Hematopoietic multipotent progenitor cell (in vitro differentiated cells): ENCODE measurements around the gene SPRR2D. TPM values are rescaled to one million over a fixed set of nuclear protein-coding genes. Genes with fewer than 3 reads are reported as not detected.
"Not testable (repeated sequence)": the region's sequence is repeated elsewhere in the genome, so short reads cannot be mapped to it uniquely, and the experiment has no call there.

Experiments
- DNase-seq, 3 donors: peaks; one replicate each; pipeline ENCODE4 v3.0.0-alpha.2; 2011 to 2015; ENCODE audit warnings: low read depth in 2 of 3, low spot score in 2 of 3
- total RNA-seq: library from RNA; depleted of rRNA; stranded (reverse); fragments of >200 nt; gene quantifications from one replicate; pipeline ENCODE4 v1.2.3, GENCODE V29; 2012

Gene SPRR2D
- not detected for total RNA-seq

GRCh38 chr1:153040950-153041631 is at the start of gene SPRR2D:
SPRR2D (minus strand) TSS chr1:153041120; CDS start chr1:153040346, 774 bp downstream.
- DNase-seq = no peak

GRCh38 chr1:153087652-153088051 is 46.7 kb upstream of the SPRR2D start:
- no peak for DNase-seq

- no peak for DNase-seq
These were observed 40.8 kb upstream of the SPRR2D start for GRCh38 chr1:153081736-153082135.

GRCh38 chr1:153072806-153073726 is 32.1 kb upstream of the SPRR2D start:
- no peak for DNase-seq

- no peak for DNase-seq
These were observed 30.6 kb upstream of the SPRR2D start, which contains the start of gene SPRR2B for GRCh38 chr1:153071511-153071910. SPRR2B (minus strand) TSS chr1:153071611; CDS start chr1:153070839, 772 bp downstream.

GRCh38 chr1:153070243-153070642 is 29.3 kb upstream of the SPRR2D start:
- DNase-seq = no peak

- peak in 2 of 3 donors; percentile 31 to 53 for DNase-seq
These were observed 18.2 kb upstream of the SPRR2D start for GRCh38 chr1:153058826-153059784.

- no peak for DNase-seq
These were observed 17.2 kb upstream of the SPRR2D start for GRCh38 chr1:153058154-153058553.

- DNase-seq = no peak
These were observed 16.5 kb upstream of the SPRR2D start, which contains the start of gene SPRR2A for GRCh38 chr1:153057375-153057774. SPRR2A (minus strand) TSS chr1:153057512; CDS start chr1:153056735, 777 bp downstream.

GRCh38 chr1:153056111-153056510 is 15.2 kb upstream of the SPRR2D start:
- DNase-seq = not testable (repeated sequence)

- no peak for DNase-seq
These were observed 8.3 kb upstream of the SPRR2D start for GRCh38 chr1:153049211-153049610.

GRCh38 chr1:153035211-153035610 is 5.7 kb downstream of the SPRR2D start:
- no peak for DNase-seq

- DNase-seq = no peak
These were observed 8.1 kb downstream of the SPRR2D start for GRCh38 chr1:153032677-153033308.

GRCh38 chr1:153032073-153032472 is 8.8 kb downstream of the SPRR2D start:
- no peak for DNase-seq

- no peak for DNase-seq
These were observed 10.0 kb downstream of the SPRR2D start, which contains the start of gene SPRR1B for GRCh38 chr1:153030895-153031294. SPRR1B (plus strand) TSS chr1:153031203; CDS start chr1:153032346, 1,143 bp downstream.

- no peak for DNase-seq
These were observed 12.2 kb downstream of the SPRR2D start for GRCh38 chr1:153028766-153029165.

- no peak for DNase-seq
These were observed 15.1 kb downstream of the SPRR2D start for GRCh38 chr1:153025797-153026196.

GRCh38 chr1:153024413-153024812 is 16.5 kb downstream of the SPRR2D start:
- DNase-seq = no peak

GRCh38 chr1:153023109-153023508 is 17.8 kb downstream of the SPRR2D start:
- DNase-seq = no peak

- DNase-seq = peak in 1 of 3 donors; percentile 23
These were observed 18.6 kb downstream of the SPRR2D start for GRCh38 chr1:153022340-153022739.
